DOHH2 (cell line): ENCODE data around the gene RAVER2.

Source experiments
- H3F3A ChIP-seq: fragments of 200-600 bp; sonication (generic), shearing (Covaris generic); 2 replicates; pipeline ENCODE4 v1.6.0; 2016; ENCODE audit warnings: antibody characterized with exemption, mild to moderate bottlenecking; ENCODE audit not compliant: control insufficient read depth, insufficient read depth
- H3K27ac ChIP-seq: fragments of 200-600 bp; sonication (generic); 2 replicates; pipeline ENCODE4 v1.5.1; 2014; ENCODE audit warnings: low read depth, mild to moderate bottlenecking, low read length, moderate library complexity
- H3K27me3 ChIP-seq: fragments of 200-600 bp; sonication (generic); 2 replicates; pipeline ENCODE4 v1.6.1; 2014; ENCODE audit warnings: mild to moderate bottlenecking, low read length, mixed read lengths; ENCODE audit not compliant: control insufficient read depth
- H3K36me3 ChIP-seq: fragments of 200-600 bp; sonication (generic); 2 replicates; pipeline ENCODE4 v1.6.1; 2014; ENCODE audit warnings: mild to moderate bottlenecking, low read length, moderate library complexity, mixed read lengths; ENCODE audit not compliant: control insufficient read depth
- H3K4me1 ChIP-seq: fragments of 200-600 bp; sonication (generic); 2 replicates; pipeline ENCODE4 v1.6.1; 2014; ENCODE audit warnings: mild to moderate bottlenecking, low read length, mixed read lengths; ENCODE audit not compliant: control insufficient read depth
- H3K4me2 ChIP-seq: fragments of 200-600 bp; sonication (generic); 2 replicates; pipeline ENCODE4 v1.6.0; 2014; ENCODE audit warnings: mild to moderate bottlenecking, low read length, moderate library complexity
- H3K4me3 ChIP-seq: fragments of 200-600 bp; sonication (generic); 2 replicates; pipeline ENCODE4 v1.5.1; 2014; ENCODE audit warnings: mild to moderate bottlenecking, low read length, mixed read lengths
- H3K79me2 ChIP-seq: fragments of 200-600 bp; sonication (generic); 2 replicates; pipeline ENCODE4 v1.6.1; 2014; ENCODE audit warnings: mild to moderate bottlenecking, low read length, mixed read lengths; ENCODE audit not compliant: control insufficient read depth
- H3K9me2 ChIP-seq: fragments of 200-600 bp; sonication (generic); replicated peaks from 2 replicates; pipeline ENCODE4 v1.6.1; 2014; ENCODE audit warnings: mild to moderate bottlenecking, low read length, mixed read lengths; ENCODE audit not compliant: control insufficient read depth
- H3K9me3 ChIP-seq: fragments of 200-600 bp; sonication (generic); 2 replicates; pipeline ENCODE4 v1.6.1; 2014; ENCODE audit warnings: antibody characterized with exemption, low read length, mixed read lengths; ENCODE audit not compliant: control insufficient read depth, insufficient read depth
- H4K20me1 ChIP-seq: fragments of 200-600 bp; sonication (generic); 2 replicates; pipeline ENCODE4 v1.6.0; 2014; ENCODE audit warnings: low read depth, mild to moderate bottlenecking, antibody characterized with exemption, low read length, moderate library complexity; ENCODE audit not compliant: control insufficient read depth, insufficient read depth
- EZH2phosphoT487 ChIP-seq: fragments of 200-600 bp; sonication (generic); IDR thresholded peaks from 2 replicates; pipeline ENCODE4 v1.6.1; 2017; ENCODE audit warnings: borderline replicate concordance, mild to moderate bottlenecking, antibody characterized with exemption, low read length, moderate library complexity, mixed read lengths
- TF ChIP-seq, protein P1 (sequence below): fragments of 200-600 bp; sonication (generic); IDR thresholded peaks from one replicate; pipeline ENCODE4 v1.5.1; 2014; ENCODE audit warnings: antibody characterized with exemption, mild to moderate bottlenecking, low read depth, low read length; ENCODE audit not compliant: poor library complexity, severe bottlenecking

Gene RAVER2

GRCh38 chr1:64874666-64875065, 129.8 kb downstream of the RAVER2 start:
- Histone ChIP-seq H3K9me3 (no peaks in the 10 kb centered on the region), H3K36me3 (peaks cover 64% of the 10 kb centered on the region), H3K27me3 (no peaks in the 10 kb centered on the region), H3K4me3 (no peak overlapping the region), H3K9me2 (no peaks in the 10 kb centered on the region), H3F3A (no peaks in the 10 kb centered on the region), H4K20me1 (no peaks in the 10 kb centered on the region), H3K4me1 (no peaks in the 10 kb centered on the region), H3K79me2 (no peaks in the 10 kb centered on the region), H3K27ac (no peak overlapping the region), H3K4me2 (no peak overlapping the region)
- no peak for TF ChIP-seq EZH2phosphoT487
- TF ChIP-seq, protein P1, sequence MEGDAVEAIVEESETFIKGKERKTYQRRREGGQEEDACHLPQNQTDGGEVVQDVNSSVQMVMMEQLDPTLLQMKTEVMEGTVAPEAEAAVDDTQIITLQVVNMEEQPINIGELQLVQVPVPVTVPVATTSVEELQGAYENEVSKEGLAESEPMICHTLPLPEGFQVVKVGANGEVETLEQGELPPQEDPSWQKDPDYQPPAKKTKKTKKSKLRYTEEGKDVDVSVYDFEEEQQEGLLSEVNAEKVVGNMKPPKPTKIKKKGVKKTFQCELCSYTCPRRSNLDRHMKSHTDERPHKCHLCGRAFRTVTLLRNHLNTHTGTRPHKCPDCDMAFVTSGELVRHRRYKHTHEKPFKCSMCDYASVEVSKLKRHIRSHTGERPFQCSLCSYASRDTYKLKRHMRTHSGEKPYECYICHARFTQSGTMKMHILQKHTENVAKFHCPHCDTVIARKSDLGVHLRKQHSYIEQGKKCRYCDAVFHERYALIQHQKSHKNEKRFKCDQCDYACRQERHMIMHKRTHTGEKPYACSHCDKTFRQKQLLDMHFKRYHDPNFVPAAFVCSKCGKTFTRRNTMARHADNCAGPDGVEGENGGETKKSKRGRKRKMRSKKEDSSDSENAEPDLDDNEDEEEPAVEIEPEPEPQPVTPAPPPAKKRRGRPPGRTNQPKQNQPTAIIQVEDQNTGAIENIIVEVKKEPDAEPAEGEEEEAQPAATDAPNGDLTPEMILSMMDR = no peak

DNA sequence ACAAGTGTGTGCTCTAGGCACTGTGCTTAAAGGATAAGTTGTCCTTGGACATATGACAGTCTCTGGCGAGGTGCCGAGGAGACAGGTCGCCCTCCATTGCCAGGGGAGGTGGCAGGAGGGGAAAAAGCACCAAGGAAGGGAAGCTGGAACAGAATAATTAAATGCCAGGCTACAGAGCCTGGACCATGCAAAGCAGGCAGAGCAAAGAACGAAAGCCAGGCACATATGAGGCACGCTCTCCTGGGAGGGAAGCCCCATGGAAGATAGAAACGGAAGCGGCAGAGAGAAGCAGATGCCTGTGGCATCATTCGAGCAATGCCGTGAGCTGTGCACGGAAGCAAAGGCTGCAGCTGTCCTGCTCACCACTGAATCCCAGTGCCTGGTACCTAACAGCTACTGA, 130.2 kb downstream of the RAVER2 start:
- Histone ChIP-seq H3K4me3 (no peak overlapping the region), H3K27ac (no peak overlapping the region), H3F3A (no peaks in the 10 kb centered on the region), H3K4me1 (no peaks in the 10 kb centered on the region), H3K79me2 (no peaks in the 10 kb centered on the region), H3K4me2 (no peak overlapping the region), H3K27me3 (no peaks in the 10 kb centered on the region), H4K20me1 (no peaks in the 10 kb centered on the region), H3K36me3 (peaks cover 63% of the 10 kb centered on the region), H3K9me2 (no peaks in the 10 kb centered on the region), H3K9me3 (no peaks in the 10 kb centered on the region)
- no peak for TF ChIP-seq EZH2phosphoT487
- TF ChIP-seq, protein P1 = no peak

DNA sequence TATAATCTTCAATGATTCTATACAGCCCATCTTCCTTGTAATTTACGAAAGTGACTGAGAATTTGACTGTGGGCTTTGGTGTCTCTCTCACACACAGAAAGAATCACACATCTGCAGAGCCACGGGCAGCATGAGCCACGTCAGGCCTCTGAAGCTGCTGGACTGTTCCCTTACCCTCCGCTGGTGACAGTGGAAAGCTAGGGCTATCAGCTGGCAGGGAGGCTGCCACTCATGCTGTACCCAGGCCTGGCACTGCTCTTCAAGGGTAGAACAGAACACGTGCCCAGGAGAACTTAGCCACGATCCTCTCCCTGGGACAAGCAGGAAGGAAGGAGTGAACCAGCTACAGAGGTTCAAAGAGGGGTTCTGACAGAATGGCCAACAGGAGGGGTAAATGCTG, 130.7 kb downstream of the RAVER2 start:
- Histone ChIP-seq H3K27ac (no peak overlapping the region), H3K4me3 (no peak overlapping the region), H3K4me1 (no peaks in the 10 kb centered on the region), H3K9me2 (no peaks in the 10 kb centered on the region), H3K4me2 (no peak overlapping the region), H3F3A (no peaks in the 10 kb centered on the region), H3K9me3 (no peaks in the 10 kb centered on the region), H3K27me3 (no peaks in the 10 kb centered on the region), H4K20me1 (no peaks in the 10 kb centered on the region), H3K79me2 (no peaks in the 10 kb centered on the region), H3K36me3 (peaks cover 58% of the 10 kb centered on the region)
- no peak for TF ChIP-seq EZH2phosphoT487
- TF ChIP-seq, protein P1 = no peak

DNA sequence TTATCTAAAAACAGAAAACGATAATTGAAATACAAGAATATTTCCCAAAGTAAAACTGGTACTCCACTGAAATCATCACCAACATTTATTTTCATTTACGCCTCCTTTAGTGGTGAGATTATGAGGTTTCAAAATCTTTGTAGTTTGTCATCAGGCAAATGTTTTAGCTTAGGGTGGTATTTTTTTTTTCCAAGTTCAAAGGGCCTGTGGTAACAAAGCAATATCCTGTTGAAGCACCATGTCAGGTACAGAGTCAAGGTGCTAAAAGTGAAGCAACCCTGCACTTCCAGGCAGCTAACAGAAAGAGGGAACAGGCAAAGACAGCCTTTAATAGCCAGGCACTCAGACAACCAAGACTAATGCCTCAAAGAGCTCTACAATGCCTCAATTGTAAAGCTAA, 132.3 kb downstream of the RAVER2 start:
- no peak overlapping the region for H3K27ac ChIP-seq
- H3F3A ChIP-seq = no peaks in the 10 kb centered on the region
- H3K4me3 ChIP-seq = no peak overlapping the region
- H3K79me2 ChIP-seq = no peaks in the 10 kb centered on the region
- no peaks in the 10 kb centered on the region for H3K9me2 ChIP-seq
- no peaks in the 10 kb centered on the region for H4K20me1 ChIP-seq
- no peak for TF ChIP-seq EZH2phosphoT487
- TF ChIP-seq, protein P1 = no peak
- no peaks in the 10 kb centered on the region for H3K4me1 ChIP-seq
- no peaks in the 10 kb centered on the region for H3K9me3 ChIP-seq
- H3K27me3 ChIP-seq = no peaks in the 10 kb centered on the region
- H3K36me3 ChIP-seq = peaks cover 57% of the 10 kb centered on the region
- no peak overlapping the region for H3K4me2 ChIP-seq
